HepG2 (cell line): ENCODE results near the gene DLG5. TPM values are rescaled to one million over a fixed set of nuclear protein-coding genes. Genes with fewer than 3 reads are reported as not detected.

ENCODE experiments used
- BCL6 ChIP-seq: IDR thresholded peaks from 2 replicates; pipeline ENCODE4 v1.6.1; 2016; ENCODE audit warnings: missing genetic modification reagents, missing compliant biosample characterization
- CCDC6 ChIP-seq: sonication (generic); formaldehyde crosslinking; IDR thresholded peaks from 2 replicates; pipeline ENCODE4 v1.8.1; 2022; ENCODE audit warnings: mild to moderate bottlenecking, missing genetic modification reagents, moderate library complexity
- CREB1 ChIP-seq, 2 experiments: fragments of 450-650 bp in 1 of 2; IDR thresholded peaks; 2 replicates each; pipeline ENCODE4 v1.6.1; 2016 to 2017; ENCODE audit warnings: control low read depth in 1 of 2, mild to moderate bottlenecking in 1 of 2, missing compliant biosample characterization in 1 of 2, missing genetic modification characterization in 1 of 2
- DPF2 ChIP-seq: sonication (generic); formaldehyde crosslinking; IDR thresholded peaks from 2 replicates; pipeline ENCODE4 v1.4.0; 2020; ENCODE audit warnings: mild to moderate bottlenecking, low read depth, missing genetic modification reagents, borderline replicate concordance
- ETV5 ChIP-seq: IDR thresholded peaks from 2 replicates; pipeline ENCODE4 v1.6.1; 2018; ENCODE audit warnings: missing biosample characterization, missing genetic modification reagents, inconsistent platforms, borderline replicate concordance
- RAD21 ChIP-seq: fragments of 450-650 bp; formaldehyde crosslinking; IDR thresholded peaks from 2 replicates; pipeline ENCODE4 v1.5.0; 2020; ENCODE audit warnings: mild to moderate bottlenecking
- RXRB ChIP-seq: IDR thresholded peaks from 2 replicates; pipeline ENCODE4 v1.6.1; 2016; ENCODE audit warnings: borderline replicate concordance, missing genetic modification reagents, missing compliant biosample characterization
- SMAD9 ChIP-seq: sonication (generic); formaldehyde crosslinking; IDR thresholded peaks from 2 replicates; pipeline ENCODE4 v1.5.1; 2020; ENCODE audit warnings: mild to moderate bottlenecking, missing genetic modification reagents
- TAF15 ChIP-seq: fragments of 200-400 bp; formaldehyde crosslinking; IDR thresholded peaks from one replicate; pipeline ENCODE4 v1.6.1; 2018; ENCODE audit warnings: mild to moderate bottlenecking, low read depth, low read length; ENCODE audit not compliant: poor library complexity, severe bottlenecking
- ZC3H4 ChIP-seq: sonication (generic); formaldehyde crosslinking; IDR thresholded peaks from 2 replicates; pipeline ENCODE4 v1.4.0; 2020; ENCODE audit warnings: missing genetic modification reagents, borderline replicate concordance
- ZMYM3 ChIP-seq: sonication (generic); formaldehyde crosslinking; IDR thresholded peaks from 2 replicates; pipeline ENCODE4 v1.5.1; 2020; ENCODE audit warnings: mild to moderate bottlenecking, missing genetic modification reagents
- ZMYM4 ChIP-seq: sonication (generic); formaldehyde crosslinking; IDR thresholded peaks from 2 replicates; pipeline ENCODE4 v1.8.1; 2023; ENCODE audit warnings: mild to moderate bottlenecking, missing genetic modification reagents
- ZNF264 ChIP-seq: sonication (generic); formaldehyde crosslinking; IDR thresholded peaks from 2 replicates; pipeline ENCODE4 v1.4.0; 2020; ENCODE audit warnings: missing genetic modification reagents
- ZNF33B ChIP-seq: sonication (generic); formaldehyde crosslinking; IDR thresholded peaks from 2 replicates; pipeline ENCODE4 v1.5.1; 2020; ENCODE audit warnings: mild to moderate bottlenecking, missing genetic modification reagents
- ZNF703 ChIP-seq: sonication (generic); formaldehyde crosslinking; IDR thresholded peaks from 2 replicates; pipeline ENCODE4 v1.5.1; 2020; ENCODE audit warnings: missing genetic modification reagents, mild to moderate bottlenecking, moderate library complexity, borderline replicate concordance
- ZSCAN25 ChIP-seq: sonication (generic); formaldehyde crosslinking; IDR thresholded peaks from 2 replicates; pipeline ENCODE4 v1.8.0; 2022; ENCODE audit warnings: mild to moderate bottlenecking, missing genetic modification reagents
- ZSCAN29 ChIP-seq: sonication (generic); formaldehyde crosslinking; conservative IDR thresholded peaks from 2 replicates; pipeline ENCODE4 v1.4.0; 2020; ENCODE audit warnings: mild to moderate bottlenecking, missing genetic modification reagents
- polyA plus RNA-seq, 8 experiments: library from polyadenylated mRNA; depleted of rRNA in 3 of 8; stranded (reverse) in 7 of 8; unstranded in 1 of 8; fragments of >200 nt; fragmentation: Illumina TruSeq in 4 of 8; extraction: Trizol in 4 of 8; gene quantifications; 2 replicates each; pipeline versions ENCODE4 v1.2.1 to v1.2.3, GENCODE V29; 2011 to 2016; ENCODE audit warnings: low read depth in 4 of 8, missing spikeins in 1 of 8, mixed read lengths in 1 of 8; ENCODE audit not compliant: insufficient read depth in 1 of 8
- total RNA-seq, 5 experiments: library from RNA; depleted of rRNA; stranded (reverse); fragments of >200 nt; fragmentation: Illumina TruSeq; extraction: Trizol; gene quantifications; 2 replicates each; pipeline ENCODE4 v1.2.3, GENCODE V29; 2016; ENCODE audit warnings: low read depth in 1 of 5
- TF ChIP-seq, protein P1 (sequence below): sonication (generic); formaldehyde crosslinking; IDR thresholded peaks from 2 replicates; pipeline ENCODE4 v1.8.0; 2022; ENCODE audit warnings: missing genetic modification reagents, mild to moderate bottlenecking, moderate library complexity, borderline replicate concordance
- TF ChIP-seq, protein P2 (sequence below): sonication (generic); formaldehyde crosslinking; conservative IDR thresholded peaks from 2 replicates; pipeline ENCODE4 v1.4.0; 2020; ENCODE audit warnings: missing genetic modification reagents
- TF ChIP-seq, protein P3 (sequence below): sonication (generic); formaldehyde crosslinking; IDR thresholded peaks from 2 replicates; pipeline ENCODE4 v1.5.0; 2020; ENCODE audit warnings: missing genetic modification reagents
- TF ChIP-seq, protein P4 (sequence below): sonication (generic); formaldehyde crosslinking; IDR thresholded peaks from 2 replicates; pipeline ENCODE4 v1.4.0; 2020; ENCODE audit warnings: missing genetic modification reagents

DLG5 gene
- total and polyA plus RNA-seq, 2 of the 13 experiments (the other 11 are each of a cell fraction or from before 2014, with no cell fraction given) = 15.5 to 18.2 TPM

DNA sequence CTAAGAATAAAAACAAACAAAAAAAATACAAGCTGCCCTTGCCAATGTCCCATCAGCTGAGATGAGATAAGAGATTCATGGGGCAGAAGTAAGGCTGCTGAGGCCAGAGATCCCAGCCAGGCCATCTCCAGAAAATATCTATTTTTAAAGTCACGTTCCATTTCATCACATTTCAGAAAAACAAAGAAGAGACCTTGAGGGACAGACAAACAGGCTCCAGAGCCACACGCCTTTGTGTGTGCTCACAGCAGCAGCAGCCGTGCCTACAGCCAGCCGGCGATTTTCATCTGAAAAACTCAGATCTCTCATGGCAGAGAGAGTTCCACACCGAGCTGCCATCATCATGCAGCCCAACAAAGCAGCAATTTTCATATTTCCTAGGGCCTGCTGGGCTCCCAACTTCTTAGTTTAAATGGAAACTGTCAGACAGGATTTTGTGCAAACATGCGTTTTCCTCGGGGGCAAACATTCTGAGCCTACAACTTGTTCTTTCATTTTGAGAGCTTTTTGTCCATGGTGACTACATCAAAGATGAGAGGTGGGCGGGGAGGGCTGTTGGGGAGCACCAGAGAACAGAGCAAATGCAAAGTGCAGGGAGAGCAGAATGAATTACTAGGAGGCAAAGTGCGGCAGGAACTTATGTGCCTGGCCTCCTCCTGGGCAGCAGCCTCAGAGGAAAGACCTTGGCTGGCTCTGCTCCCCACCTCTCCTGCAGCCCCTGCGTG lies 38.8 kb downstream of the DLG5 start (continued):
- TF ChIP-seq, protein P1, sequence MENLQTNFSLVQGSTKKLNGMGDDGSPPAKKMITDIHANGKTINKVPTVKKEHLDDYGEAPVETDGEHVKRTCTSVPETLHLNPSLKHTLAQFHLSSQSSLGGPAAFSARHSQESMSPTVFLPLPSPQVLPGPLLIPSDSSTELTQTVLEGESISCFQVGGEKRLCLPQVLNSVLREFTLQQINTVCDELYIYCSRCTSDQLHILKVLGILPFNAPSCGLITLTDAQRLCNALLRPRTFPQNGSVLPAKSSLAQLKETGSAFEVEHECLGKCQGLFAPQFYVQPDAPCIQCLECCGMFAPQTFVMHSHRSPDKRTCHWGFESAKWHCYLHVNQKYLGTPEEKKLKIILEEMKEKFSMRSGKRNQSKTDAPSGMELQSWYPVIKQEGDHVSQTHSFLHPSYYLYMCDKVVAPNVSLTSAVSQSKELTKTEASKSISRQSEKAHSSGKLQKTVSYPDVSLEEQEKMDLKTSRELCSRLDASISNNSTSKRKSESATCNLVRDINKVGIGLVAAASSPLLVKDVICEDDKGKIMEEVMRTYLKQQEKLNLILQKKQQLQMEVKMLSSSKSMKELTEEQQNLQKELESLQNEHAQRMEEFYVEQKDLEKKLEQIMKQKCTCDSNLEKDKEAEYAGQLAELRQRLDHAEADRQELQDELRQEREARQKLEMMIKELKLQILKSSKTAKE (CRISPR knock-in tag) = 0 out of 2 replicates have a peak, but pooled peaks have one; percentile 31
- TF ChIP-seq ZNF703 (CRISPR knock-in tag) (no peak), ETV5 (CRISPR knock-in tag) (peak; percentile 40), ZNF33B (0 out of 2 replicates have a peak, but pooled peaks have one; percentile 21), ZNF264 (CRISPR knock-in tag) (peak; percentile 53; the same call in 1 of the 2 replicates), CREB1 (IDR thresholded peaks at IDR 0.05) (no peak), CREB1 (CRISPR knock-in tag; IDR thresholded peaks at IDR 0.05) (no peak), ZC3H4 (CRISPR knock-in tag) (no peak), RAD21 (CRISPR knock-in tag) (0 out of 2 replicates have a peak, but pooled peaks have one; percentile 10), DPF2 (CRISPR knock-in tag) (0 out of 2 replicates have a peak, but pooled peaks have one; percentile 13), RXRB (no peak; the same call in 1 of the 2 replicates), ZMYM4 (CRISPR knock-in tag) (peak; percentile 19; the same call in 1 of the 2 replicates), TAF15 (no peak), BCL6 (CRISPR knock-in tag) (no peak; the same call in 1 of the 2 replicates), CCDC6 (CRISPR knock-in tag) (peak; percentile 19; the same call in 1 of the 2 replicates), ZMYM3 (CRISPR knock-in tag) (0 out of 2 replicates have a peak, but pooled peaks have one; percentile 17), SMAD9 (no peak), ZSCAN29 (CRISPR knock-in tag) (0 out of 2 replicates have a peak, but pooled peaks have one; percentile 21), ZSCAN25 (CRISPR knock-in tag) (peak; percentile 80)
- TF ChIP-seq, protein P2, sequence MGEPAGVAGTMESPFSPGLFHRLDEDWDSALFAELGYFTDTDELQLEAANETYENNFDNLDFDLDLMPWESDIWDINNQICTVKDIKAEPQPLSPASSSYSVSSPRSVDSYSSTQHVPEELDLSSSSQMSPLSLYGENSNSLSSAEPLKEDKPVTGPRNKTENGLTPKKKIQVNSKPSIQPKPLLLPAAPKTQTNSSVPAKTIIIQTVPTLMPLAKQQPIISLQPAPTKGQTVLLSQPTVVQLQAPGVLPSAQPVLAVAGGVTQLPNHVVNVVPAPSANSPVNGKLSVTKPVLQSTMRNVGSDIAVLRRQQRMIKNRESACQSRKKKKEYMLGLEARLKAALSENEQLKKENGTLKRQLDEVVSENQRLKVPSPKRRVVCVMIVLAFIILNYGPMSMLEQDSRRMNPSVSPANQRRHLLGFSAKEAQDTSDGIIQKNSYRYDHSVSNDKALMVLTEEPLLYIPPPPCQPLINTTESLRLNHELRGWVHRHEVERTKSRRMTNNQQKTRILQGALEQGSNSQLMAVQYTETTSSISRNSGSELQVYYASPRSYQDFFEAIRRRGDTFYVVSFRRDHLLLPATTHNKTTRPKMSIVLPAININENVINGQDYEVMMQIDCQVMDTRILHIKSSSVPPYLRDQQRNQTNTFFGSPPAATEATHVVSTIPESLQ (CRISPR knock-in tag) = no peak
- TF ChIP-seq, protein P3, sequence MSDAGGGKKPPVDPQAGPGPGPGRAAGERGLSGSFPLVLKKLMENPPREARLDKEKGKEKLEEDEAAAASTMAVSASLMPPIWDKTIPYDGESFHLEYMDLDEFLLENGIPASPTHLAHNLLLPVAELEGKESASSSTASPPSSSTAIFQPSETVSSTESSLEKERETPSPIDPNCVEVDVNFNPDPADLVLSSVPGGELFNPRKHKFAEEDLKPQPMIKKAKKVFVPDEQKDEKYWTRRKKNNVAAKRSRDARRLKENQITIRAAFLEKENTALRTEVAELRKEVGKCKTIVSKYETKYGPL (CRISPR knock-in tag) = no peak
- TF ChIP-seq, protein P4, sequence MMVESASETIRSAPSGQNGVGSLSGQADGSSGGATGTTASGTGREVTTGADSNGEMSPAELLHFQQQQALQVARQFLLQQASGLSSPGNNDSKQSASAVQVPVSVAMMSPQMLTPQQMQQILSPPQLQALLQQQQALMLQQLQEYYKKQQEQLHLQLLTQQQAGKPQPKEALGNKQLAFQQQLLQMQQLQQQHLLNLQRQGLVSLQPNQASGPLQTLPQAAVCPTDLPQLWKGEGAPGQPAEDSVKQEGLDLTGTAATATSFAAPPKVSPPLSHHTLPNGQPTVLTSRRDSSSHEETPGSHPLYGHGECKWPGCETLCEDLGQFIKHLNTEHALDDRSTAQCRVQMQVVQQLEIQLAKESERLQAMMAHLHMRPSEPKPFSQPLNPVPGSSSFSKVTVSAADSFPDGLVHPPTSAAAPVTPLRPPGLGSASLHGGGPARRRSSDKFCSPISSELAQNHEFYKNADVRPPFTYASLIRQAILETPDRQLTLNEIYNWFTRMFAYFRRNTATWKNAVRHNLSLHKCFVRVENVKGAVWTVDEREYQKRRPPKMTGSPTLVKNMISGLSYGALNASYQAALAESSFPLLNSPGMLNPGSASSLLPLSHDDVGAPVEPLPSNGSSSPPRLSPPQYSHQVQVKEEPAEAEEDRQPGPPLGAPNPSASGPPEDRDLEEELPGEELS = peak; percentile 54
